22Rv1 (cell line): ENCODE results near the gene TNK1.

Experiments used
- H3K27ac ChIP-seq: fragments of 450-650 bp; 2 replicates; pipeline ENCODE4 v1.5.1; 2017
- CTCF ChIP-seq: fragments of 450-650 bp; IDR thresholded peaks from 2 replicates; pipeline ENCODE4 v1.5.1; 2017; ENCODE audit warnings: mild to moderate bottlenecking
- ZFX ChIP-seq: fragments of 450-650 bp; IDR thresholded peaks from 2 replicates; pipeline ENCODE4 v1.6.1; 2017; ENCODE audit warnings: antibody characterized with exemption, borderline replicate concordance

TNK1 gene

GRCh38 chr17:7352503-7352889 lies 28.4 kb upstream of the TNK1 start:
- TF ChIP-seq ZFX (no peak), CTCF (0 out of 2 replicates have a peak, but pooled peaks have one; percentile 6)
- H3K27ac ChIP-seq, result peak overlapping the region; percentile 91

- H3K27ac ChIP-seq, result peak overlapping the region; percentile 91; the same call in 1 of the 2 replicates
- TF ChIP-seq ZFX (no peak), CTCF (no peak)
These were observed 27.8 kb upstream of the TNK1 start for GRCh38 chr17:7352910-7353635.

GRCh38 chr17:7354262-7354843 lies 26.5 kb upstream of the TNK1 start:
- TF ChIP-seq ZFX, result no peak
- TF ChIP-seq CTCF, result no peak
- no peak overlapping the region for H3K27ac ChIP-seq

GRCh38 chr17:7355053-7355452 lies 25.8 kb upstream of the TNK1 start, which contains the start of gene TMEM95:
TMEM95 (plus strand) TSS chr17:7355156; CDS start chr17:7355205, 49 bp downstream.
- no peak within 1 kb of the TSS for H3K27ac ChIP-seq
- no peak for TF ChIP-seq CTCF
- TF ChIP-seq ZFX, result no peak

GRCh38 chr17:7355573-7355972 lies 25.3 kb upstream of the TNK1 start:
- H3K27ac ChIP-seq, result no peak overlapping the region
- TF ChIP-seq CTCF (no peak), ZFX (no peak)

GRCh38 chr17:7356072-7356549 lies 24.8 kb upstream of the TNK1 start:
- no peak overlapping the region for H3K27ac ChIP-seq
- TF ChIP-seq ZFX, result no peak
- TF ChIP-seq CTCF, result peak; percentile 90

- H3K27ac ChIP-seq, result no peak overlapping the region
- TF ChIP-seq ZFX, result no peak
- no peak for TF ChIP-seq CTCF
These were observed 24.1 kb upstream of the TNK1 start for GRCh38 chr17:7356756-7357155.
